Lower leg skin (tissue), 3 donors: Measurements from ENCODE around the gene MLH1.

ENCODE experiments used
- POLR2A ChIP-seq, 2 donors: fragments of 450-650 bp; IDR thresholded peaks; one replicate each; pipeline ENCODE4 v1.6.1; 2016 to 2017; ENCODE audit warnings: antibody characterized with exemption in 2 of 2, mild to moderate bottlenecking in 1 of 2, moderate library complexity in 1 of 2
- TF ChIP-seq, protein P1 (sequence below), 3 donors: fragments of 450-650 bp; IDR thresholded peaks; one replicate each; pipeline ENCODE4 v1.5.1; 2016; ENCODE audit warnings: antibody characterized with exemption in 3 of 3, mild to moderate bottlenecking in 3 of 3, moderate library complexity in 2 of 3

DNA sequence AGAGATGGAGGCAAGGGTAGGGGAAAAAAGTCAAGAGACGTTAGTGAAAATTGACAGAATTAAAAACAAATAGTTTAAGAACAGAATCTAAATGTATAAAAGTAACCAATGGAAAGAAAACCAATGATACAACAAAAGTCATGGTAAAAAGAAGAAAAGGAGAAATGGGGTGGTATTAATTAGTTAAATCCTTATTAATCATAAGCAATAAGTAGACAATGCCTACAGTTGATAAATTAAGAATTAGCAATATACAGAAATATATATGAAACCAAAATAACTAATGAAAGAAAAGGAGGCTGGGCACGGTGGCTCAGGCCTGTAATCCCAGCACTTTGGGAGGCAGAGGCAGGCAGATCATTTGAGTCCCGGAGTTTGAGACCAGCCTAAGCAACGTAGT lies 24.2 kb upstream of the MLH1 start:
- TF ChIP-seq, protein P1, sequence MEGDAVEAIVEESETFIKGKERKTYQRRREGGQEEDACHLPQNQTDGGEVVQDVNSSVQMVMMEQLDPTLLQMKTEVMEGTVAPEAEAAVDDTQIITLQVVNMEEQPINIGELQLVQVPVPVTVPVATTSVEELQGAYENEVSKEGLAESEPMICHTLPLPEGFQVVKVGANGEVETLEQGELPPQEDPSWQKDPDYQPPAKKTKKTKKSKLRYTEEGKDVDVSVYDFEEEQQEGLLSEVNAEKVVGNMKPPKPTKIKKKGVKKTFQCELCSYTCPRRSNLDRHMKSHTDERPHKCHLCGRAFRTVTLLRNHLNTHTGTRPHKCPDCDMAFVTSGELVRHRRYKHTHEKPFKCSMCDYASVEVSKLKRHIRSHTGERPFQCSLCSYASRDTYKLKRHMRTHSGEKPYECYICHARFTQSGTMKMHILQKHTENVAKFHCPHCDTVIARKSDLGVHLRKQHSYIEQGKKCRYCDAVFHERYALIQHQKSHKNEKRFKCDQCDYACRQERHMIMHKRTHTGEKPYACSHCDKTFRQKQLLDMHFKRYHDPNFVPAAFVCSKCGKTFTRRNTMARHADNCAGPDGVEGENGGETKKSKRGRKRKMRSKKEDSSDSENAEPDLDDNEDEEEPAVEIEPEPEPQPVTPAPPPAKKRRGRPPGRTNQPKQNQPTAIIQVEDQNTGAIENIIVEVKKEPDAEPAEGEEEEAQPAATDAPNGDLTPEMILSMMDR (IDR thresholded peaks at IDR 0.05), result no peak
- no peak for TF ChIP-seq POLR2A (IDR thresholded peaks at IDR 0.05)
